A549 (cell line): ENCODE results near the gene DEFB131B.
"Not testable (repeated sequence)": the region's sequence is repeated elsewhere in the genome, so short reads cannot be mapped to it uniquely, and the experiment has no call there.

Experiments used
- FOSB ChIP-seq: fragments of 250-450 bp; sonication (Bioruptor Pico); IDR thresholded peaks from 2 replicates; pipeline ENCODE4 v1.5.0; 2020; ENCODE audit warnings: mild to moderate bottlenecking, moderate library complexity
- JUN ChIP-seq, 2 experiments: fragments of >200 bp; sonication (Bioruptor Twin); formaldehyde crosslinking; IDR thresholded peaks; 2 replicates in 1 of 2; 3 replicates in 1 of 2; pipeline ENCODE4 v1.6.1; 2016 to 2017
- RNF2 ChIP-seq: fragments of 200-600 bp; sonication (generic); IDR thresholded peaks from 2 replicates; pipeline ENCODE4 v1.6.1; 2016; ENCODE audit warnings: low read depth, mild to moderate bottlenecking, antibody characterized with exemption, moderate library complexity, borderline replicate concordance
- TF ChIP-seq, protein P1 (sequence below): fragments of >200 bp; sonication (Bioruptor Twin); formaldehyde crosslinking; IDR thresholded peaks from 3 replicates; pipeline ENCODE4 v1.5.1; 2016

DNA sequence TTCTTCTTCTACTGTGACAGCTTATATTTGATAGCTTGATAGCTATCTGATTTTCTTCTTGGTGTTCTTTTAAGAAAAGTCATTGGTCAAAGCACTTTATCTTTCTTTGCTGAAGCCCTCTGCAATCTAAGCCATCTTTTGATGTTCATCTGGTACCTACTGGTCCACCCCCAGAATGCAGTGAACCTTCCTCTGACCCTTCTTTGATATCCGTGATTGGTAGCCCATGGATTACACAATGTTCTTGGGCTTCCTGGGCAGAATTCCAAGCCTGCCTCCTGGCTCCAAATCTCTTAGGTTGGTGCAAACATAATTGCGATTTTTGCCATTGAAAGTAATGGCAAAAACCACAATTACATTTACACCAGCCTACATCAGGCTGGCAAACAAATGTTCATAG lies 2.0 kb upstream of the DEFB131B start:
- TF ChIP-seq JUN (IDR thresholded peaks at IDR 0.05); FOSB (CRISPR knock-in tag); RNF2: not testable (repeated sequence)
- TF ChIP-seq, protein P1, sequence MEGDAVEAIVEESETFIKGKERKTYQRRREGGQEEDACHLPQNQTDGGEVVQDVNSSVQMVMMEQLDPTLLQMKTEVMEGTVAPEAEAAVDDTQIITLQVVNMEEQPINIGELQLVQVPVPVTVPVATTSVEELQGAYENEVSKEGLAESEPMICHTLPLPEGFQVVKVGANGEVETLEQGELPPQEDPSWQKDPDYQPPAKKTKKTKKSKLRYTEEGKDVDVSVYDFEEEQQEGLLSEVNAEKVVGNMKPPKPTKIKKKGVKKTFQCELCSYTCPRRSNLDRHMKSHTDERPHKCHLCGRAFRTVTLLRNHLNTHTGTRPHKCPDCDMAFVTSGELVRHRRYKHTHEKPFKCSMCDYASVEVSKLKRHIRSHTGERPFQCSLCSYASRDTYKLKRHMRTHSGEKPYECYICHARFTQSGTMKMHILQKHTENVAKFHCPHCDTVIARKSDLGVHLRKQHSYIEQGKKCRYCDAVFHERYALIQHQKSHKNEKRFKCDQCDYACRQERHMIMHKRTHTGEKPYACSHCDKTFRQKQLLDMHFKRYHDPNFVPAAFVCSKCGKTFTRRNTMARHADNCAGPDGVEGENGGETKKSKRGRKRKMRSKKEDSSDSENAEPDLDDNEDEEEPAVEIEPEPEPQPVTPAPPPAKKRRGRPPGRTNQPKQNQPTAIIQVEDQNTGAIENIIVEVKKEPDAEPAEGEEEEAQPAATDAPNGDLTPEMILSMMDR, result not testable (repeated sequence)
